RWPE1 (cell line): ENCODE measurements around the gene ZNF425.
A peak's percentile ranks its signal among the peaks of the same experiment; 100 is the strongest.

Experiments used
- CTCF ChIA-PET: fragments of 350-600 bp; sonication (Branson Sonifier 250); formaldehyde crosslinking; extraction: SDS; loops from one replicate; lab custom pipeline; 2021; lab: Yijun Ruan, JAX
- POLR2A ChIA-PET: fragments of 400-600 bp; formaldehyde crosslinking; extraction: SDS; loops from one replicate; lab custom pipeline; 2020; ENCODE audit warnings: antibody characterized with exemption; ENCODE audit not compliant: low non-redundant PET; lab: Yijun Ruan, JAX
- DNase-seq: peaks from one replicate; pipeline ENCODE4 v3.0.0; 2012; ENCODE audit warnings: low spot score
- H3K27ac ChIP-seq: fragments of 450-650 bp; 2 replicates; pipeline ENCODE4 v1.5.1; 2017
- CTCF ChIP-seq: fragments of 450-650 bp; conservative IDR thresholded peaks from 2 replicates; pipeline ENCODE4 v1.5.1; 2017; ENCODE audit warnings: low read depth, mild to moderate bottlenecking

Gene ZNF425

GRCh38 chr7:149136118-149136517 lies 10.0 kb upstream of the ZNF425 start:
- CTCF ChIA-PET = interaction anchor here (0.6 kb wide), 1 partner anchor 81 kb away, joined by 3 read pairs; no protein-coding TSS in a partner anchor
- DNase-seq = no peak
- H3K27ac ChIP-seq = no peak overlapping the region
- POLR2A ChIA-PET = interaction anchor here (1.1 kb wide), 1 partner anchor 11 kb away, joined by 3 read pairs; the partner anchor contains the start of gene ZNF398
- TF ChIP-seq CTCF = no peak

- CTCF ChIA-PET = no interaction called here
- POLR2A ChIA-PET = interaction anchor here (0.6 kb wide), 2 partner anchors 235 to 1437 kb away, joined by 3 read pairs; no protein-coding TSS in a partner anchor
- no peak overlapping the region for H3K27ac ChIP-seq
- TF ChIP-seq CTCF = no peak
- no peak for DNase-seq
These were observed 7.0 kb upstream of the ZNF425 start for GRCh38 chr7:149133028-149133710.

GRCh38 chr7:149130572-149131198 lies 4.6 kb upstream of the ZNF425 start:
- no peak overlapping the region for H3K27ac ChIP-seq
- TF ChIP-seq CTCF = no peak
- DNase-seq = no peak
- ChIA-PET CTCF (no interaction called here), POLR2A (no interaction called here)

- peak; percentile 27 for DNase-seq
- no peak for TF ChIP-seq CTCF
- H3K27ac ChIP-seq = peak overlapping the region; percentile 94
- POLR2A ChIA-PET = no interaction called here
- CTCF ChIA-PET = interaction anchor here (0.7 to 2.9 kb wide), 5 partner anchors 19 to 319 kb away, joined by 3 to 19 read pairs (median 6); partner anchors contain the start of gene ZNF398
These were observed 640 bp upstream of the ZNF425 start for GRCh38 chr7:149126662-149127266.

GRCh38 chr7:149125189-149125862 lies 798 bp downstream of the ZNF425 start:
- peak; percentile 8 for DNase-seq
- H3K27ac ChIP-seq = peak overlapping the region; percentile 94
- ChIA-PET CTCF (interaction anchor here (0.6 to 2.9 kb wide), 7 partner anchors 16 to 120 kb away, joined by 3 to 19 read pairs (median 3); partner anchors contain the start of genes ZNF282 and ZNF398), POLR2A (interaction anchor here (0.5 to 0.6 kb wide), 2 partner anchors 59 to 97 kb away, joined by 3 to 4 read pairs; partner anchors contain the start of gene PDIA4)
- no peak for TF ChIP-seq CTCF

- TF ChIP-seq CTCF = no peak
- no peak overlapping the region for H3K27ac ChIP-seq
- ChIA-PET POLR2A (no interaction called here), CTCF (no interaction called here)
- no peak for DNase-seq
These were observed 16.2 kb downstream of the ZNF425 start for GRCh38 chr7:149109969-149110368.
